ENCODE results near the gene ATP8A2.

Gene ATP8A2

DNA sequence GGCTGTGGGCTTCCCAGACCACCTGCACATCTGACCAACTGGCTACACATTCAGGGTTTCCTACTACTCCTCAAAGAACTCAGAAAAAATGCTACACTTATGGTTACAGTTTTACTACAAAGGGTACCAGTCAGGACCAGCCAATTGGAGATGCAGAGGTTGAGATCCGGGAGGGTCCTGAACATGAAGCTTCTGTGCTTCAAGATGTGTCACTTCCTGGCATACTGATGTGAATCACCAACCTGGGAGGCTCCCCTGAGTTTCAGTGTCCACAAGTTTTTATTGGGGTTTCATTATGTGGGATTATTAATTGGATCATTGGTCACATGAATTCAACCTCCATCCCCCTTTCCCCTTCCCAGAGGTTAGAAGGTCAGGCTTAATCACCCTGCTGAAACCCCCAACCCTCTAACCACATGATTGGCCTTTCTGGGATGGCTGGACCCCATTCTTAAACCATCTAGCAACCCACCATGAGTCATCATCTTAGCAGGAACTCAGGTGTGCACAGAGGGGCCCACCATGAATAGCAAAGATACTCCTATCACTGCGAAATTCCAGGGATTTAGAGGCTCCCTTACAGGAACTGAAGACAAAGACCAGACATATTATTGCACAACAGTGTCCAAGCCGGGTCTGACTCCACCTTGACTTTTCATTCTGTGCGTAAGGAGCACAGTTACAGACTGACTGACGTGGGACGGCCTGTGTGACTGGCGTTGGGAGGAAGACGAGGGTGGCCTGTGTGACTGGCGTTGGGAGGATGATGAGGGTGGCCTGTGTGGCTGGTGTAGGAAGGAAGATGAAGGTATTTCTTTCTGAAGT is 90.7 kb downstream of the ATP8A2 start:
- no peaks in the 10 kb centered on the region for H3K9me2 ChIP-seq (replicated peaks; ENCODE audit: insufficient read depth, low read length)
- no peaks in the 10 kb centered on the region for H3F3A ChIP-seq (ENCODE audit: insufficient read depth, low read length)
- H3K4me3 ChIP-seq (ENCODE audit: low read length): no peak overlapping the region
- H3K4me1 ChIP-seq (ENCODE audit: low read length): no peaks in the 10 kb centered on the region
- TF ChIP-seq EZH2phosphoT487 (IDR thresholded peaks at IDR 0.05; ENCODE audit: low read length) (no peak), EZH2 (optimal IDR thresholded peaks at IDR 0.05; ENCODE audit: low read depth, low read length) (no peak)
- TF ChIP-seq, protein P1, sequence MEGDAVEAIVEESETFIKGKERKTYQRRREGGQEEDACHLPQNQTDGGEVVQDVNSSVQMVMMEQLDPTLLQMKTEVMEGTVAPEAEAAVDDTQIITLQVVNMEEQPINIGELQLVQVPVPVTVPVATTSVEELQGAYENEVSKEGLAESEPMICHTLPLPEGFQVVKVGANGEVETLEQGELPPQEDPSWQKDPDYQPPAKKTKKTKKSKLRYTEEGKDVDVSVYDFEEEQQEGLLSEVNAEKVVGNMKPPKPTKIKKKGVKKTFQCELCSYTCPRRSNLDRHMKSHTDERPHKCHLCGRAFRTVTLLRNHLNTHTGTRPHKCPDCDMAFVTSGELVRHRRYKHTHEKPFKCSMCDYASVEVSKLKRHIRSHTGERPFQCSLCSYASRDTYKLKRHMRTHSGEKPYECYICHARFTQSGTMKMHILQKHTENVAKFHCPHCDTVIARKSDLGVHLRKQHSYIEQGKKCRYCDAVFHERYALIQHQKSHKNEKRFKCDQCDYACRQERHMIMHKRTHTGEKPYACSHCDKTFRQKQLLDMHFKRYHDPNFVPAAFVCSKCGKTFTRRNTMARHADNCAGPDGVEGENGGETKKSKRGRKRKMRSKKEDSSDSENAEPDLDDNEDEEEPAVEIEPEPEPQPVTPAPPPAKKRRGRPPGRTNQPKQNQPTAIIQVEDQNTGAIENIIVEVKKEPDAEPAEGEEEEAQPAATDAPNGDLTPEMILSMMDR (IDR thresholded peaks at IDR 0.05; ENCODE audit: low read length): no peak
- H2AFZ ChIP-seq (ENCODE audit: low read length): no peak overlapping the region
- H3K9ac ChIP-seq (ENCODE audit: low read length): no peak overlapping the region
- H3K27me3 ChIP-seq (replicated peaks; ENCODE audit: insufficient read depth, low read length): no peaks in the 10 kb centered on the region
- no peak overlapping the region for H3K27ac ChIP-seq (ENCODE audit: low read length)
- H3K36me3 ChIP-seq (replicated peaks; ENCODE audit: insufficient read depth, low read length): no peaks in the 10 kb centered on the region
- no peak for DNase-seq
- H3K79me2 ChIP-seq (ENCODE audit: low read length): no peaks in the 10 kb centered on the region
- no peaks in the 10 kb centered on the region for H4K20me1 ChIP-seq (ENCODE audit: insufficient read depth, low read length)
- H3K9me3 ChIP-seq (replicated peaks; ENCODE audit: insufficient read depth, low read length): no peaks in the 10 kb centered on the region
- no peak overlapping the region for H3K4me2 ChIP-seq (ENCODE audit: low read depth, low read length)

DNA sequence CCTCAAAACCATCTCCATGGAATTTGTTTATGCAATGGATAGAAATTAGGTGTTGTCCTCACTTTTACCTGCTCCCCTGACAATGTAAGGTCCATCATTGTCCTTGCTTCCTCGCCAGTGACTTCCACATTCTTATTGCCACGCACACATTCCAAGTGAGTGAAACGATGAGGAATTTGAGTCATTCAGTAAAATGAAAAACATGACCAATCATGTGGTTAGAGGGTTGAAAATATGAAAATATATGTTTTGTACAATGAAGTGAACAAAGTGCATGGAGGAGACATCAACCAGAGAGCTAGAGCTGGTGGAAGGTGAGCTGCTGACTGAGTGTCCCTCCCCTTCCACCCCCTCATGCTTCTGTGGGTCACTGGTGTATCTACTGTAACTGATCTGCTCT is 91.7 kb downstream of the ATP8A2 start:
- H3K9ac ChIP-seq (ENCODE audit: low read length): no peak overlapping the region
- no peak overlapping the region for H3K27ac ChIP-seq (ENCODE audit: low read length)
- no peak overlapping the region for H2AFZ ChIP-seq (ENCODE audit: low read length)
- no peak for DNase-seq
- H3K4me1 ChIP-seq (ENCODE audit: low read length): no peaks in the 10 kb centered on the region
- H3K9me2 ChIP-seq (replicated peaks; ENCODE audit: insufficient read depth, low read length): no peaks in the 10 kb centered on the region
- no peaks in the 10 kb centered on the region for H3K27me3 ChIP-seq (replicated peaks; ENCODE audit: insufficient read depth, low read length)
- H3K36me3 ChIP-seq (replicated peaks; ENCODE audit: insufficient read depth, low read length): no peaks in the 10 kb centered on the region
- no peak overlapping the region for H3K4me3 ChIP-seq (ENCODE audit: low read length)
- H4K20me1 ChIP-seq (ENCODE audit: insufficient read depth, low read length): no peaks in the 10 kb centered on the region
- H3K79me2 ChIP-seq (ENCODE audit: low read length): no peaks in the 10 kb centered on the region
- H3K4me2 ChIP-seq (ENCODE audit: low read depth, low read length): no peak overlapping the region
- H3F3A ChIP-seq (ENCODE audit: insufficient read depth, low read length): no peaks in the 10 kb centered on the region
- TF ChIP-seq, protein P1 (IDR thresholded peaks at IDR 0.05; ENCODE audit: low read length): no peak
- TF ChIP-seq EZH2 (optimal IDR thresholded peaks at IDR 0.05; ENCODE audit: low read depth, low read length) (no peak), EZH2phosphoT487 (IDR thresholded peaks at IDR 0.05; ENCODE audit: low read length) (no peak)
- no peaks in the 10 kb centered on the region for H3K9me3 ChIP-seq (replicated peaks; ENCODE audit: insufficient read depth, low read length)

DNA sequence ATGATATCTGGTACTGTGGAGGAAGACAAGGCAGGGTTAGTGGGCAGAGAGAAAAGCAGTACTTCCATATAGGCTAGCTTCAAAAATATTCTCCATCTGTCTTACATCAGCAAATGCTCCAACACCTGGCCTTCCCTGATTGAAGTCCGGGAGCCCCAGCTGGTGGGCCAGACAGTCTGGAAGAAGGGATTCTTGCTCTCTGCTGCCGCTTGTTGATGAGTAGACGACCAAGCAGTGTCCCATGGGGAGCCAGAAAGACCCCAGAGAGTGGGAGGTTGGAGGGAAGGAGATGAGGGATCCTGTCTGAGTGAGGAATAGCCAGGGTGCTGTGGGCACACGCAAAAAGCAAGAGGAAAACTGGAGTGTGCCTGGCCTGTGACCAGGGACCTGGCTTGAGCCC is 95.1 kb downstream of the ATP8A2 start:
- no peak for DNase-seq
- H2AFZ ChIP-seq (ENCODE audit: low read length): no peak overlapping the region
- H3K36me3 ChIP-seq (replicated peaks; ENCODE audit: insufficient read depth, low read length): no peaks in the 10 kb centered on the region
- no peak overlapping the region for H3K9ac ChIP-seq (ENCODE audit: low read length)
- H3K4me1 ChIP-seq (ENCODE audit: low read length): no peaks in the 10 kb centered on the region
- no peaks in the 10 kb centered on the region for H4K20me1 ChIP-seq (ENCODE audit: insufficient read depth, low read length)
- no peak overlapping the region for H3K4me2 ChIP-seq (ENCODE audit: low read depth, low read length)
- no peaks in the 10 kb centered on the region for H3K9me3 ChIP-seq (replicated peaks; ENCODE audit: insufficient read depth, low read length)
- no peak overlapping the region for H3K4me3 ChIP-seq (ENCODE audit: low read length)
- no peak for TF ChIP-seq EZH2 (optimal IDR thresholded peaks at IDR 0.05; ENCODE audit: low read depth, low read length)
- TF ChIP-seq EZH2phosphoT487 (IDR thresholded peaks at IDR 0.05; ENCODE audit: low read length): no peak
- TF ChIP-seq, protein P1 (IDR thresholded peaks at IDR 0.05; ENCODE audit: low read length): no peak
- H3F3A ChIP-seq (ENCODE audit: insufficient read depth, low read length): no peaks in the 10 kb centered on the region
- H3K27me3 ChIP-seq (replicated peaks; ENCODE audit: insufficient read depth, low read length): no peaks in the 10 kb centered on the region
- no peak overlapping the region for H3K27ac ChIP-seq (ENCODE audit: low read length)
- no peaks in the 10 kb centered on the region for H3K79me2 ChIP-seq (ENCODE audit: low read length)
- H3K9me2 ChIP-seq (replicated peaks; ENCODE audit: insufficient read depth, low read length): no peaks in the 10 kb centered on the region

Data from MM.1S (cell line).